Mucosa of gallbladder (tissue), 1 donor: ENCODE data around the gene LAMB1. TPM values are rescaled to one million over a fixed set of nuclear protein-coding genes. Genes with fewer than 3 reads are reported as not detected.
A peak's percentile ranks its signal among the peaks of the same experiment; 100 is the strongest.
"Not testable (repeated sequence)": the region's sequence is repeated elsewhere in the genome, so short reads cannot be mapped to it uniquely, and the experiment has no call there.

Experiments used
- DNase-seq: peaks from one replicate; pipeline ENCODE4 v3.0.0-alpha.2; 2020; ENCODE audit warnings: low spot score
- total RNA-seq: library from RNA; stranded (reverse); gene quantifications from one replicate; pipeline ENCODE4 v1.2.1, GENCODE V29; 2021
- donor health status: DM: no; HTN: no; CAD: no.

The LAMB1 gene
- total RNA-seq = 89.4 TPM

DNA sequence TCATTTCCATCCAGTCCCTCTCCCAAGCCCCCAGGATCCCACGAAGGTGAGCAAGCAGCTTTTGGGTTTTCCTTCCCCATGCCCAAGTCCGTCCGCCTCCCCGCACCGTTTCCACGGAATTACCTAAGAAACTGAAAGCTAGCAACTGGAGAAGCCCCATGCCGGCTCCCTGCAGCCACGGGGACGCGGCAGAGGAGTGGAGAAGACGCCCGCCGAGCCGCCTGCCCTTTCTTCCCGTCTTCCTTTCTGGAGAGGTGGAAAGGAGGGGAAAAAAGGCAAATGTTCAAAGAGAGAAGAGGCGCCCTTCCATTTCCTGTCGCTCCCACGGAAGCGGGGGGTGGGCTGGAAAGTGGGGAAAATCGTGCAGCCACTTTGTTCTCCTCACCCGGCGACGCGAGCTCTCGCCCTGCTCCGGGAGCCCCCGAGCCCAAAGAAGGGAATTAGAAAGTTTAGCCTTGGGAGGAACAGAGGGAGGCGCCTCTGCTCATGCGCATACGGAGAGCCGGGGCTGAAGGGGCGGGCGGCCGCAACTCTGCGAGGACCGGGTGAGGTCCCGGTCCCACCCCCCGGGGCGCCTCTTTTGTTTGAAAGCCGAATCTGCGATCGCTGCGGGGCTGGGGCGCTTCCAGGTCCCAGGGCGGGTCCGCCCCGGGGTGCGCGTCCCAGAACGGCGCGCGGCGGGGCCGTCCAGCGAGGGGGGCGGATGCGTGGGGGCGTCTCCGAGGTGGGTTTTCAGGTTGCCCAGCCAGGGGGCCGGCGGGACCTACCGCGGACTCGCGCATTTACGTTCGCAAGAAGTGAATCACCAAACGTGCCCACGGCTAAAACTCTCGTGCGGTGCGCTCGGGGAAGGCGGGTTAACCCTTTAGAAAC lies at the start of gene LAMB1:
Gene LAMB1 (minus strand): TSS at position 436 of the 873 bp plus-strand sequence. CDS start 276 bp downstream, at position 160.
- peak; percentile 54 for DNase-seq

DNA sequence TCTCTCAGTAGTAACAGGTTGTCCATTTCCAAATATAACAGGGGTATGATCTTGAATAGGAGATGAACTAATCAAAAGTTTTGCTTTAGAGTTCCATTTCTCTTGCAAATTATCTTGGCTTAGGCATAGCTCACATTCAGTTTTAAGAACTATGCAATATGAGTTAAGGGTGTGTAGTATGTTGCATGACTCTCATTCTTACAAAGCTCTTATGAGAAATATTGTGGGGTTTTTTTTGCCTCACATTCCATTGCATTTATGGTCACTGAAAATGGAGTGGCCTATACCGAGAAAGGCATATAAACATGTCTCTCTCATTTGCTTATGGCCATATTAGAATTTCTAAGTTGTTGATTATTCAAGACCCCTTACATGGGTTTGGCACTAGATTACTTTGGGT lies 48.5 kb upstream of the LAMB1 start:
- DNase-seq = no peak

DNA sequence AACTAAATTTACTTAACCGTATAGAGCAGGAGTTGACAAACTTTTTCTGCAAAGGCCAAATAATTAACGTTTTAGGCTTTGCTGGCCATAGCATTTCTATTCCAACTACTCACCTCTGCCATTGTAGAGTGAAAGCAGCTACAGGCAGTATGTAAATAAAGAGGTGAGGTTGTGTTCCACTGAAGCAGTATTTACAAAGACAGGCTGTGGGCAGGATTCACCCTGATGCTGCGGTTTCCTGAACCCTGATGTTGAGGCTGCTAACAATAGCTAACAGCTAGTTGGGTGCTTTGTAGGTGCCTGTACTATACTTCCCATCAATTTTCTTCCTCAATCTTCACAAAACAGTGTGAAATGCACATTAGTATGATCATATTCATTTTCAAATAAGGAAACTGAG lies 47.0 kb upstream of the LAMB1 start:
- no peak for DNase-seq

DNA sequence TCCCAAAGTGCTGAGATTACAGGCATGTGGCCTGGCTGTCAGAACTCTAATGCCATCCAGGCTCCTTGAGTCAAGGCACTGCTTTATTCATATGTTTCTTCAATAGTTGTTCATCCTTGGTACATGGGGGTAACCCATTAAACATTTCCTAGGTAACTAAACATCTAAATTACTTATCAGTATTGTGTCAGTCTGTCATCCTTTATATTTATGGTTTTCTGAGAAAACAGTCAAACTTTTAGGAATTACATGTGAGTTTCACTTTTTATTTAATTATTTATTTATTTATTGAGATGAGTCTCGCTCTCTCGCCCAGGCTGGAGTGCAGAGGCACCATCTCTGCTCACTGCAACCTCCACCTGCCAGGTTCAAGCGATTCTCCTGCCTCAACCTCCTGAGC lies 45.5 kb upstream of the LAMB1 start:
- no peak for DNase-seq

DNA sequence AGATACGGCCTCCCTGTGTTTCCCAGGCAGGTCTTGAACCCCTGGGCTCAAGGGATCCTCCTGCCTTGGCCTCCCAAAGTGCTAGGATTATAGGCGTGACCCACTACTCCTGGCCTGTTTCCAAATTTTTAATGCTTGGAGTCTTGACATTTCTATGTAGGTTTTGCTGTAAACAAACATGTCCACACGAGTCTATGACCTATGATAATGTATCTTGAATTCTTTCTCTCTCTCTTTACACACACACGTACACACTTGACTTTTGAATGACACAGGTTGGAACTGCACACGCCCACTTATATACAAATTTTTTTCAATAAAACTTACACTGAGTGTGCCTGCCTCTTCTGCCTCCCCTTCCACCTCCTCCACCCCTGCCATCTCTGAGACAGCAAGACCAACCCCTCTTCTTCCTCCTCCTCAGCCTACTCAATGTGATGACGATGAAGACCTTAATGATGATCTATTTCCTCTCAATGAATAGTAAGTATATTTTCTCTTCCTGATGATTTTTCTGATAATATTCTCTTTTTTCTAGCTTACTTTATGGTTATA lies 44.1 kb upstream of the LAMB1 start:
- DNase-seq = no peak

DNA sequence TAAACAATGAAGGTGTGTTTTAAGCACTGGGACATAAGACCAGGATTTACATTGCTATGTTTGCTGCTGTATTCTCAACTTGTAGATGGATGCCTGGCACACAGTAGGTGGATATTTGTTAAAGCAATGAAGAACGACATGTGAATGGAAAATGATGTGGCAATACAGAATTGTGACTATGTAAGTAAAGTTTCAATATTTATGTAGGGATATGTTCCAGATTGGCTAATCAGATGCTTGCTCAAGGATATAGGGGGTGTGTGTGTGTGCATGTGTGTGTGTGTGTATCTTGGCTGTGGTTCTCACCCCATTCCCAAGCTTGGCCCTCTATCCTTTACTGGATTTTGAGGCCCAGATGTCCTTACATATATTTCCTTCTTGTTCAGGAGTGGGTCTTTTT lies 42.7 kb upstream of the LAMB1 start:
- no peak for DNase-seq

DNA sequence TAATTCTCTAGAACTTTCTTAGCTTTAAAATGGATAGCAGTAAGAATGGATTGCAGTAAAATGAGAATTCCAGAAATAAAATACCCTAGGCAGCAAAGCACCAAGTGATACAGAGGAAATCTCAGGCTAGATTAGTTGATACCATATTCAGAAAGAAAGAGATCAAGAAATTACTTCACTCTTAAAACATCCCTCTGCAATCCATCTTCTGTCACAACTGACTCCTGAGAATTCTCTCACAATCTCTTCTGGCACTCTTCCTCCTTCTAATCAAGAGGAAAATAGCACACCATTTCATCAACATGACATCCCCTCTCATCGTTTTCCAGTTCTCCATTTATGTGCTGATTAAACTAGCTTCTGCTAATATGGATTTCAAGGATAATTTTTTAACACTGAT lies 42.2 kb upstream of the LAMB1 start:
- no peak for DNase-seq

DNA sequence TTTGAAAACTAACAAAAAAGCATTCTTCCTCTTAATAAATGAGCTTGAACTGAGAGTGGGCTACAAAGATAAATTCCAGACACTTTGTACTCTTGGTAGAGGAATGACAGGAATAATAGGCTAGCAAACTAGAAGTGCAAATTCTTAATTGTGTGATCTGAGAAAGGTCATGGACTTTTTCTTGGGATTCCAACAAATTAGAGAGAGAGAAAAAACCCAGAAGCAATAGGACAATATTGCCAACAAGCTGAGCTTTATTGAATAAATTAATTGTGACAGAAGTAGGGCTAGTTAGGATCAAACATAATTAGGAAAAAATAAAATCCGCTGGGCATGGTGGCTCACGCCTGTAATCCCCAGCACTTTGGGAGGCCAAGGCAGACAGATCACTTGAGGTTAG lies 41.4 kb upstream of the LAMB1 start:
- DNase-seq = no peak

DNA sequence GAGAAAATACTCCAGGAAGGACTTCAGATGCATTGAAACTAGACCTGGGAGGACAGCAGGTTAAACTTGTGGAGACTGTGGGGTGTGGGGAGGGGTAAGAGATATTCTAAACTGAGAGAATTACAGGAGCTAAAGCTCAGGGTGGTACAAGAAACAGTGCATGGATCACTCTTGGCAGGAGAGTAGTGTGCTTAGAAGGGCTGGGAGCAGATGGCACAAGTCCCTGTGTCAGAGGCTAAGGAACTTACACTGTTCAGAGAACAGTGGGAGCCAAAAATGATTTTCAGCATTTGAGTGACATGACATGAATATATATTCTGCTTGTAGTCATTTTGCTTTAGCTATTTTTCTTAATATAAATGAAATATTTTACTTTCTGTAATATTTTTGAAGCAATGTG lies 36.0 kb upstream of the LAMB1 start:
- no peak for DNase-seq

DNA sequence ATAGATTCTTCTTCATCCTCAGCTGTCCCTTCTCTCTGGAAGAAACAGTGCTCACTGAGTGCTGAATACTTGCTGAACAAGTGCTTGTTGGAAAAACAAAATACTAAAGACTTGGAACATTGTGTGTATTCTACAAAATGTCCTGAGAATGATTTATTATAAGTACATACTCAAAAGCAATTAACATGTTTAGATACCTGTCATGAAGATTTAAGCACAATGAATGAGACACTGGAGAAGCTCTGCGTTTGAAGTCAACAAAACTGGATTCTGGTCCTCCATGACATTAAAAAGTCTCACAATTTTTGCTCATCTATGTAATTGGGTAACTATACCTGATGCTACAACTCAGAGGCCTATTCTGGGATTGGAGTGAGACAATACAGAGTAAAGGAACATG lies 34.8 kb upstream of the LAMB1 start:
- DNase-seq = no peak

DNA sequence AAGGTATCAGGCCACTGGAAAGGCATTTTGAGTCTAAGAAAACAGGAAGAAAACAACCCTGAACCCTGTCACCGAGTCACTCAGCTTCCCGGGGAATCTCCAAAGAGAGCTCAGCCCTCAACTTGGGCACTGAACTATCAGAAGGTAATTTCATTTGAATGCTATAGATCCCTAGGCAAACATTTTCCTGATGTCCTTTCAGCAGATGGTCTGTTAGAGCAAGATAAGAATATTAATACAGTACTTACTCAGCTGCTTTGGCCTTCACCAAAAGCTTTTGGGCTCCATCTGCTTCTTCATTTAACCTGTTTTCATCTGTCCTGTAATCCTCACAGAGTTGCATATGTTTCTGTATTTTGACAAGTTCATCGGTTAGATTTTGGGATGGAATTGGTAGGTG lies 34.2 kb upstream of the LAMB1 start:
- DNase-seq = no peak

DNA sequence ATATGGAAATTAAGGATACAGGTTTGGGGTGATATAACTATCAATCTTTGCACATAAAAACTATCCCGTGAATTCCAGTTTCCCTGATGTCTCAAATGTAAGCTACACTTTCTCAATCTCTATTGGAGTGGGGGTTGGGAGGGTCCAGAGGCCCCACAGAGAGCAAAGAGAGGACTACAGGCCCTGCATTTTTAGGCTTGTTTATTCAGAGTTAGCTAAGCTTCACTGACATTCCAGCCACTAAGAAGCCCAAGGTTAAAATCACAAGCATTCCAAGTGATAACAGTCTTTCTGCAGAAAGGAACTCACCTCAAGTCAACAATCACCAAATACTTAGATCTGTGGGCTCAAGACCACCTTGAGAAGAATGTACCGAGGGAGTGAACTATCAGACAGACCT lies 31.6 kb upstream of the LAMB1 start:
- no peak for DNase-seq

DNA sequence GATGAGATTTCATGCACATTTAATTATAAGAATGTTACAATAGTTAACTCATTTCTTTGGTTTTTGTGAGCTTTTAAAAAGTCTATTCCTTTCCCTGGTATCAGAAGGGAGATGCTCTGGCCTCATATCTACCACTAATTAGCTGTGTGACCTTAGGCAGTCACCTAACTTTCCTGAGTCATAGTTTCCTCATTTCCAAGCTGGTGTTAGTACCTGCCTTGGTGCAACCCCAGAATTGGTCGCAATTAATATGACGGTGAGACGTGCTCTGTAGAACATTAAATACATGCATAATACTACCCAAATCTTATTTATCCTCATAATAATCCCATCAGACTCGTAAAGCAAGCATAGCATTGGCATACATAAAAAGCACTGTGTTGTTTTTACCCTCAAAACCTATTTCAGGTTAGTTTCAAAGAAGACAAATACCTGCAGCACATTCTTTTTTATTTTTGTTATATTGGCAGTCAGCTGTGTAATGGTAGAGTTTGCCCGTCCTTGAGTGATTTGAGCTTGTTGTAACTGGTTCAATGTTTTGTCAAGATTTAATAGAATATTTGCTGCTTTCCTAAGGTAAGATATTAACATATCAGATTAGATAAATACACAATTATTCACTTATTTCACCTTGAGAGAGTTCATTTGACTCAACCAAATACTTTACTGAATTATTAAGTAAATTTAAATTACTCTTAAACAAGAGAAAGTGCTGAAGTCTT lies 31.0 kb upstream of the LAMB1 start:
- DNase-seq = no peak

DNA sequence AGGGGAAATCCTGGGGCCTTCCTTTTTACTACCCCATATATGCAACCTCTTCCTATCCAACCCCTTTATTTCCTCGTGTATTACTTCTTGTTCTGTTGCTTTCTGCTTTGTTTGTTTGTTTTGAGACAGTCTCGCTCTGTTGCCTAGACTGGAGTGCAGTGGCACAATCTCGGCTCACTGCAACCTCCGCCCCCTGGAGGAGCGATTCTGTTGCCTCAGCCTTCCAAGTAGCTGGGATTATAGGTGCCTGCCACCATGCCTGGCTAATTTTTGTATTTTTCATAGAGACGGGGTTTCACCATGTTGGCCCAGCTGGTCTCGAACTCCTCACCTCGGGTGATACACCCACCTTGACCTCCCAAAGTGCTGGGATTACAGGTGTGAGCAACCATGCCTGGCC lies 30.3 kb upstream of the LAMB1 start:
- not testable (repeated sequence) for DNase-seq

DNA sequence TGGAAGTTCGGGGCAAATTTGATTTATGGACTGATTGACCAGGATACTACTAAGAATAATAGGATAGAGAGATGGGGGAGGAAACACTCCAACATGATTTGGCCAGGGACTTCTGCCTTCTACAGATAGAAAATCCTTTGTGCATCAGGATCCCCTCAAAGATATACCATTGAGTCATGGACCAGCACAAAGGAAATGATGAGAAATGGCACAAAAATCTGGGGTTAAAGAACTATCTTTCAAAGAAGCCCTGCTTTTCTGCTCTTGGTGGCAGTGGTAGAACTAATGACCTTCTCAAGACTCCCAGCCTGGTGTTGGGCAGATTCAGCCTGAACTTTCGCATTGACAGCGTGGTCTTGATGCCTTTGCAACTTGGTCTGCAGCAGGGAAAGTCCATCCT lies 27.6 kb upstream of the LAMB1 start:
- DNase-seq = no peak

DNA sequence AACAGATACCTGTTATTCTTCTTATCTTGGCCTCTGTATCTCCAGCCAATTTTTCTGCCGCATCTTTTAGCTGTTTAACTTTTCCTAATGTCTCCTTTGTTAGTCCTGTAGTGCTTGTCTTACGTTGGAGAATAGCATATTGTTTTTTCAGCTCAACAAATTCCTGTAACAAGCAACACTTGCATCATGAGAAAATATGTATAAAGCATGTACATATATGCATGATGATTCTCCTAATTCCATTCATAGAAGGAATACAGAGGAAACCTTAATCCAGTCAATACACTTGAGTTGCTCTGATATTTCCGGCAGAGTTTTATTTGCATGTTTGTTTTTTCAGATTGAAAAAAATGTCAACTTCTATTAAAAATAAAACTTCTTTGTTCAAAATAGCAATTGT lies 26.1 kb upstream of the LAMB1 start:
- no peak for DNase-seq

DNA sequence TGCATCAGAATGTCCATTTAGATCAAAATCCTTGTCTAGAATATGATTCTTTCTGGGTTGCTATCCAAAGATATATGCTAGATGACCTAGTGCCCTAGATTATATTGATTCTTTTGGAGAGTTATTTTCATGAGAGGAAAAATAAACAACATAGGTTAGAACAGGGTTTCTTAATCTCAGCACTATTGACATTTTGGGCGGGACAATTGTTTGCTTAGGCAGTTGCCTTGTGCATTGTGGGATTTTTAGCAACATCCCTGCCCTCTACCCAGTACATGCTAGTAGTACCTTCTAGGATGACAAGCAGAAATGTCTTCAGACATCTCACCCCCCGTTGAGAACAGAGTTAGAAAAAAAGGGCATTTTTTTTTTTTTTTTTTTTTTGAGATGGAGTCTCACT lies 25.1 kb upstream of the LAMB1 start:
- DNase-seq = no peak

DNA sequence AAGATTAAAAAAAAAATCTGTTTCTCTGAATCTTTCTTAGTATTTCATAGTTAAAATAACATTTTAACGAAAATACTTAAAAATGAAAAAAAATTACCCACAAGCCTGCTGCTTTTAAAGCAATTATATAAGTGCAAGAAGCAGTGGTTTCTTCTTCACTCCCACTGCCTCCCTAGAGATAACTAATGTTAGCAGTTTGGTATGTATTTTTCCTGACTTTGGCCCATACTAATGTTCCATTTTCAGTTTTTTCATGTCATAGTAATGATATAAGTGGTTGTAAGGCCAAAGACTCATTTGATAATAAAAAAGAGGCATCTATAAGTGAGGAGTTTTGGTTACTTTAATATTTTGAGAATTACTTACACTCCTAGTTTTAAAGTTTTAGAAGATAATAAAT lies 24.3 kb upstream of the LAMB1 start:
- DNase-seq = no peak

DNA sequence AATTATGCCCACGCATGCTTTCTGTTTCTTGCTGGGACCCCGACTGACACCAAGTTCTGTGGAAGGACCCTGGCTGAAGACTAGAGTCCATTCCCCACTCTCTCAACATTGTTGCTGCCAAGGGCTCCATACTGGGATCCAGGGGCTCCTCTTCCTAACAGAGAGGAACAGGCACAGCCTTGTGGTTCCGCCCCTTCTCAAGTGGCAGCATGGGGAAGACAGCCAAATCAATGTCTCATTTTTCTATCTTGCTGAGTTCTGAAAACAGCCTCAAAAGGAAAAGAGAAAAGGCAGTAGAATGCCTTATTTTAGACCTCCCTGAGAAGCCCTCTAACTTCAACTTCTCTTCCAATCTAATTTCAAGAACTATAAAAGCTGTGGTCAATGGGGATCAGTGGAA lies 23.7 kb upstream of the LAMB1 start:
- no peak for DNase-seq

DNA sequence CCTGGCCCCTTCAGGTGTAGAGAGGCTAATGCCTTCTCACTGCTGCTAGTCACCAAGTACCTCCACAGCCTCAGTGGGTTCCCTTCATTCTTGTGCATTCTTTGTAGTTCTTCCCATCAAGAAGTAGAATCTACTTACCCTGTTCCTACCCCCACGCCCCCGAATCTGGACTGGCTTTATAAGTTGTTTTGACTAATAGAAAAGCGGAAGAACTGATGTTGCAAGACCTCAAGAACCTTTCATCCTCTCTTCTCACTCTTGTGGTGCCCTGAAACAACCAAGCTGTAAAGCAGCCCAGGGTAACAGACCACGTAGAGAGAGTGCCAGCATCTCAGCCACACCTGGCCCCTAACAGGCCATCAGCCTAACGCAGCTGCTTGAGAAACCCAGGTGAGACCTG lies 23.2 kb upstream of the LAMB1 start:
- no peak for DNase-seq

DNA sequence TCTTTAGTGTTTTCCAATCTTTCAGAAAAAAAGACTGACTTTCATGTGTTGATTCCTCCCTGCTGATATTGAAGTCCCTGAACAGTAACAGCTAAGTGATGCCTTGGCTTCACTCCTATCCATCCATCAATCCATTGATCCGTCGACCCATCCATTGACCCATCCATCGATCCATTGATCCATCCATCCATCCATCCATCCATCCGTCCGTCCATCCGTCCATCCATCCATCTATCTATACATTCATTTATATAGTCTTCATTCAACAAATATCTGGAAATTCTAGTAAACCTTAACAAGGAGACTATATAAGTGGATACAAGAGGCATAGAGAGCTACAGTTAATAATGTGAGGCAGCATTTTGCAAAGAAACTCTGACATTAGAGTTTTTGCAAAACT lies 21.6 kb upstream of the LAMB1 start:
- DNase-seq = no peak

DNA sequence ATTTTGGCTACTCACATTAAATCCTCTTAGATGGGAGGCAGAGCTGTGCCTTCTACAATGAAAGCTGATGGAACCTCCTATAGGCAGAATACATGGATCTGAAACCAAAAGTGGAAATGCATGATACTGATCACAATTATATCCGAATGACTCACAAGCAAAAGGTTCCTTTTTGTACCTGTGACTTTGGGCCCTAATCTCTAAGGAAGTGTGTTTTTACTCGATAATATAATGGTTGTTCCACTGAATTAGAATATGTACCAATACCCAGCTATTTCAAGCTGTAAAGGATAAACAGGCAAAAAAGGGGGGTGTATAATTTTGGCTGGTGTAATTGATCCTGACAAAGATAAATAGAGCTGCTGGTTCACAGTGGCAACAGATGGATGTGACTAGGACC lies 17.6 kb upstream of the LAMB1 start:
- DNase-seq = no peak

DNA sequence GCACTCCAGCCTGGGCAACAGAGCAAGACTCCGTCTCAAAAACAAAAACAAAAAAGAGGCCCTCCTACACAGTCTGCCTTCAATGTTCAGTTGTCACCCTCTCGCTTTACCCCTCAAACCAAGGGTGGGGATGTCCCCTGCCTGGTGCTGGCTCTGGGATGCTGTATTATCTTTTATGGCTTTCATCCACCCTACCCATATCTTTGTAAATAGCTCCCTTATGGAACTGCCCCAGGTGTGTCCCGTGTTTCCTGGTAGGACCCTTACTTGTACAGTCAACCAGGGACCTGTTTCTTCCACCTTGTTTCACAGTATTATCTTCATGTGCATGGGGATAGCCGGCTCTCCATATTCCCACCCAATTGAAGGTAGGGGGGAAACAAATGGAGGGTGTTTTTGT lies 15.7 kb upstream of the LAMB1 start:
- no peak for DNase-seq
